HUES48 (cell line): ENCODE results near the gene AKR1D1.
"Not testable (repeated sequence)": the region's sequence is repeated elsewhere in the genome, so short reads cannot be mapped to it uniquely, and the experiment has no call there.

Source experiments
- H3K27ac ChIP-seq: one replicate; pipeline ENCODE4 v1.7.0; 2013; ENCODE audit warnings: low read depth, low read length, inconsistent platforms
- H3K27me3 ChIP-seq: 2 replicates; pipeline ENCODE4 v1.6.1; 2013; ENCODE audit warnings: mild to moderate bottlenecking, low read length; ENCODE audit not compliant: control insufficient read depth, insufficient read depth
- H3K36me3 ChIP-seq: 2 replicates; pipeline ENCODE4 v1.6.1; 2013; ENCODE audit warnings: low read length; ENCODE audit not compliant: control insufficient read depth, insufficient read depth
- H3K4me1 ChIP-seq: 2 replicates; pipeline ENCODE4 v1.6.1; 2013; ENCODE audit warnings: mild to moderate bottlenecking, low read length; ENCODE audit not compliant: control insufficient read depth, insufficient read depth
- H3K4me3 ChIP-seq: 2 replicates; pipeline ENCODE4 v1.5.1; 2013; ENCODE audit warnings: mild to moderate bottlenecking, low read depth, low read length
- H3K9ac ChIP-seq: 2 replicates; pipeline ENCODE4 v1.6.1; 2013; ENCODE audit warnings: mild to moderate bottlenecking, low read depth, low read length, moderate library complexity
- H3K9me3 ChIP-seq: 2 replicates; pipeline ENCODE4 v1.6.1; 2013; ENCODE audit warnings: low read length; ENCODE audit not compliant: control insufficient read depth, insufficient read depth

AKR1D1 gene

DNA sequence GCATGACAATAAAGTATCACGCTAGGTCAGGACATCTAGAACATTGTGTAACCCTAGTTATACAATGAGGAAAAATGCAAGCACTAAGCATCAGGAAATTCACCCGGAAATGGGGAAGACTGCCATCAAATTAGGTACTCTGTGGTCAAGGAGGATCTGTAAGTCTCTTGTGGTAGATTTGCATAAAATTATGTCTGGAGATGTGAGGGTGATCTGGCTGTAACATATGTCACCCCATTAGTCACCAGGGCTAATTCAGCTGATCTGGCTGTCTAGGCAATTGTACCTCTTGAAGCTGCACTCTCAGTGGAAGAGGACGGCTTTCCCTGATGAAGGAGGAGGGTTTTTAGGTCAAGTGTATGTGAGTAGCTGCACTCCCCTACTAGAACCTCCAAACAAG, 14.8 kb downstream of the AKR1D1 start:
- H3K9me3 ChIP-seq, result no peaks in the 10 kb centered on the region; the same call in 1 of the 2 replicates
- H3K4me1 ChIP-seq, result no peaks in the 10 kb centered on the region
- no peak overlapping the region for H3K9ac ChIP-seq
- no peak overlapping the region for H3K27ac ChIP-seq
- H3K4me3 ChIP-seq, result no peak overlapping the region
- no peaks in the 10 kb centered on the region for H3K36me3 ChIP-seq
- no peaks in the 10 kb centered on the region for H3K27me3 ChIP-seq

GRCh38 chr7:138091840-138092239, 15.6 kb downstream of the AKR1D1 start:
- not testable (repeated sequence) for H3K27ac ChIP-seq, H3K36me3 ChIP-seq, H3K4me1 ChIP-seq, H3K27me3 ChIP-seq, H3K9ac ChIP-seq, H3K4me3 ChIP-seq, H3K9me3 ChIP-seq

GRCh38 chr7:138092486-138093028, 16.3 kb downstream of the AKR1D1 start:
- Histone ChIP-seq H3K36me3 (no peaks in the 10 kb centered on the region), H3K27ac (no peak overlapping the region), H3K27me3 (no peaks in the 10 kb centered on the region), H3K4me1 (peaks cover 3% of the 10 kb centered on the region; the same call in 1 of the 2 replicates), H3K9ac (no peak overlapping the region), H3K4me3 (no peak overlapping the region), H3K9me3 (no peaks in the 10 kb centered on the region)

DNA sequence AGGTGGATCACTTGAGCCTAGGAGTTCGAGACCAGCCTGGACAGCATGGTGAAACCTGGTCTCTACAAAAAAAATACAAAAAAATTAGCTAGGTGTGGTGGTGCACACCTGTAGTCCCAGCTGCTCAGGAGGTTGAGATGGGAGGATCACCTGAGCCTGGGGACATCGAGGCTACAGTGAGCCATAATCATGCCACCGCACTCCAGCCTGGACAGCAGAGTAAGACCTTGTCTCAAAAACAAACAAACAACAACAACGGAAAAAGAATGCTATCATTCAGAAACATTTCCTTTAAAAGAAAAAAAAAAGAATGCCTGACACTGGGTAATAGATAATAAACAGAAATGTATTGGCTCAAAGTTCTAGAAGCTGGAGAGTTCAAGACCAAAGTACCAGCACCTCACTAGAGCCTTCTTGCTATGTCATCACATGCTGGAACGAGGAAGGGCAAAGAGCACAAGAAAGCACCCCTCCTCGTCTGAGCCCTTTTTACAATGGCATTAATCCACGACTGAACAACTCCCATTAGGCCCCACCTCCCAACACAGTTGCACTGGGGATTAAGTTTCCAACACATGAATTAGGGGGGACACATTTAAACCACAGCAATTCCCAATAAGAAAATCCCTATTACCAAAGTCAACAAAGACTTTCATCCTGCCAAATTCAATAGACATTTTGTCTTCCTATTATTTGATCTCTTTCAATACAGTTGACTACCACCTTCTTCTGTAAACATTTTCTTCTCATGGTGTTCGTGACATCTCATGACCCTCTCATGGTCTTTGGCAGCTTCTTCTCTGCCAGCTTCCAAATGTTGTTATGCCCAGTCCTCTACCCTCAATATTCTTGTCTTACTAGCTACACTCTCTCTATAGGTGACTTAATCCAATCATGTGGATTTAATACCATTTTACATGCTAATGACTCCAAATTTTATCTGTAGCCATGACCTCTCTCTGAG, 20.0 kb downstream of the AKR1D1 start:
- Histone ChIP-seq H3K27me3 (no peaks in the 10 kb centered on the region), H3K4me3 (no peak overlapping the region), H3K9me3 (no peaks in the 10 kb centered on the region), H3K36me3 (no peaks in the 10 kb centered on the region), H3K27ac (no peak overlapping the region), H3K9ac (no peak overlapping the region), H3K4me1 (peaks cover 3% of the 10 kb centered on the region; the same call in 1 of the 2 replicates)

DNA sequence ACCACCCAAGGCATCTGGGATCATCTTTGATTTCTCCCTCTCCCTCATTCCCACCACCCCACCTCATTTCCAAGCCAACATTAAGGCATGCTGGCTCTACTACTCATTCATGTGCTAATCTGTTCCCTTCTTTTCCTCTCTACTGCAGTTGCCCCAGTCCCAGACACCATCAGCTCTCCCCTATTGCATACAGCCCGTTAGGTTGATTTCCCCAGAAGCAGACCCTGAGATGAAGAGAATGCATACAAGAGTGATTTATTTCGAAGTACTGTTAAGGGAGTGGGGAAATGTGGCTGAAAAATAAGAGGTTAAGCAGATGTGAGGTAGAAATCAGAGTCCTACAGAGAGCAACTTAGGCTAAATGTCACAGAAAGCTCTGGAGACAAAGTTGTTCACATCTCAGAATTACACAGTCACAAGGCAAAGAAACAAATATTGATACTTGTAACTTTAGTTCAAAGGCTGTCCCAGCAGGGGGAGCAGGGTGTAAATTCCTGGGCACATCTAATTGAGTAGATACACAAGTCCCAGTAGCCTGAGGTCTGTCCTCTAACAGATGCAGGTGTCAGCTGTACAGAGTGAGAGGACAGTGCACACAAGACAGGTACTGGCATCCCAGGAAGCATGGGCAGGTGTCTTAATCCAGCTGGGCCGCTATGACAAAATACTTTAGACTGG, 20.9 kb downstream of the AKR1D1 start:
- Histone ChIP-seq H3K4me3 (no peak overlapping the region), H3K27me3 (no peaks in the 10 kb centered on the region), H3K4me1 (peaks cover 3% of the 10 kb centered on the region; the same call in 1 of the 2 replicates), H3K9me3 (no peaks in the 10 kb centered on the region), H3K36me3 (no peaks in the 10 kb centered on the region), H3K27ac (no peak overlapping the region), H3K9ac (no peak overlapping the region)

DNA sequence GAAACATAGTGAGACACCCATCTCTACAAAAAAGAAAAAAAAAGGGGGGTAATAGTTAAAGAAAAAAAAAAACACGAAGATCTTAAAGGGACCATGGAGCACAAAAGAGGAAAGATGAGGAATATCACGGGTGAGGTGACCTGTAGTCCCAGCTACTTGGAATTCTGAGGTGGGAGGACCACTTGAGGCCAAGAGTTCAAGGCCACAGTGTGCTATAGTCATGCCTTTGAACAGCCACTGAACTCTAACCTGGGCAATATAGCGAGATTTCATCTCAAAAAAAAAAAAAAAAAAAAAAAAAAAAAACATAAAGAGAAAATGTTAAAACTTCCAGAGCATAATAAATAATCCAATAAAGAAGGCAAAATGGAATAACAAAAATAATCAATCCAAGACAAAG, 23.6 kb downstream of the AKR1D1 start:
- Histone ChIP-seq H3K4me3 (no peak overlapping the region), H3K27ac (no peak overlapping the region), H3K9me3 (no peaks in the 10 kb centered on the region), H3K4me1 (peaks cover 3% of the 10 kb centered on the region; the same call in 1 of the 2 replicates), H3K36me3 (no peaks in the 10 kb centered on the region), H3K9ac (no peak overlapping the region), H3K27me3 (no peaks in the 10 kb centered on the region)

DNA sequence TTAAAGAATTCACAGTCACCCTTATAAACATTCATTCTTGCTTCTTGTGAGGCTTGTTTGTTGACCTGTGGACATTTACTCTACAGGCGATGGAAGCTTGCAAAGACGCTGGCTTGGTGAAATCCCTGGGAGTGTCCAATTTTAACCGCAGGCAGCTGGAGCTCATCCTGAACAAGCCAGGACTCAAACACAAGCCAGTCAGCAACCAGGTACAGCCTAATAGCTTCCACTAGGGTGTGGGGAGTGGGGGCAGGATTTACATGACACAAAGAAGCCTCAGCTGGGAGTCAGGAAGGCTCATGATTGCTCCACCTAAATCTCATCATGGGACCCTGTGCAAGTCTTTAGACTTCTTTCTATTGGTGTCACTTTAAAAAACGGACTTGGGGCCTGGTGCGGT, 29.0 kb downstream of the AKR1D1 start:
- no peaks in the 10 kb centered on the region for H3K27me3 ChIP-seq
- H3K9ac ChIP-seq, result no peak overlapping the region
- H3K4me3 ChIP-seq, result no peak overlapping the region
- no peaks in the 10 kb centered on the region for H3K4me1 ChIP-seq
- H3K27ac ChIP-seq, result no peak overlapping the region
- no peaks in the 10 kb centered on the region for H3K9me3 ChIP-seq
- H3K36me3 ChIP-seq, result no peaks in the 10 kb centered on the region

- Histone ChIP-seq H3K4me1 (peaks cover 6% of the 10 kb centered on the region; the same call in 1 of the 2 replicates), H3K9ac (no peak overlapping the region), H3K9me3 (no peaks in the 10 kb centered on the region), H3K4me3 (no peak overlapping the region), H3K27ac (no peak overlapping the region), H3K36me3 (no peaks in the 10 kb centered on the region), H3K27me3 (no peaks in the 10 kb centered on the region)
Measured at GRCh38 chr7:138115047-138115446, 38.8 kb downstream of the AKR1D1 start.

GRCh38 chr7:138116141-138116540, 39.9 kb downstream of the AKR1D1 start:
- no peak overlapping the region for H3K27ac ChIP-seq
- no peak overlapping the region for H3K9ac ChIP-seq
- peaks cover 3% of the 10 kb centered on the region; the same call in 1 of the 2 replicates for H3K4me1 ChIP-seq
- H3K36me3 ChIP-seq, result no peaks in the 10 kb centered on the region
- no peaks in the 10 kb centered on the region for H3K27me3 ChIP-seq
- H3K9me3 ChIP-seq, result no peaks in the 10 kb centered on the region
- no peak overlapping the region for H3K4me3 ChIP-seq

GRCh38 chr7:138116892-138117291, 40.6 kb downstream of the AKR1D1 start:
- no peaks in the 10 kb centered on the region for H3K27me3 ChIP-seq
- no peak overlapping the region for H3K4me3 ChIP-seq
- no peaks in the 10 kb centered on the region for H3K4me1 ChIP-seq
- H3K9me3 ChIP-seq, result no peaks in the 10 kb centered on the region
- H3K9ac ChIP-seq, result no peak overlapping the region
- H3K36me3 ChIP-seq, result no peaks in the 10 kb centered on the region
- H3K27ac ChIP-seq, result no peak overlapping the region
